Pulmonary artery endothelial cell (primary cell): Measurements from ENCODE around the gene AMBN. TPM values are rescaled to one million over a fixed set of nuclear protein-coding genes. Genes with fewer than 3 reads are reported as not detected.

Experiments used
- DNase-seq: peaks from one replicate; pipeline ENCODE4 v3.0.0-alpha.2; 2011; ENCODE audit warnings: low read depth, low spot score
- total RNA-seq: library from RNA; depleted of rRNA; stranded (reverse); fragments of >200 nt; gene quantifications from 2 replicates; pipeline ENCODE4 v1.2.3, GENCODE V29; 2014

AMBN gene
- not detected in 2 replicates for total RNA-seq

DNA sequence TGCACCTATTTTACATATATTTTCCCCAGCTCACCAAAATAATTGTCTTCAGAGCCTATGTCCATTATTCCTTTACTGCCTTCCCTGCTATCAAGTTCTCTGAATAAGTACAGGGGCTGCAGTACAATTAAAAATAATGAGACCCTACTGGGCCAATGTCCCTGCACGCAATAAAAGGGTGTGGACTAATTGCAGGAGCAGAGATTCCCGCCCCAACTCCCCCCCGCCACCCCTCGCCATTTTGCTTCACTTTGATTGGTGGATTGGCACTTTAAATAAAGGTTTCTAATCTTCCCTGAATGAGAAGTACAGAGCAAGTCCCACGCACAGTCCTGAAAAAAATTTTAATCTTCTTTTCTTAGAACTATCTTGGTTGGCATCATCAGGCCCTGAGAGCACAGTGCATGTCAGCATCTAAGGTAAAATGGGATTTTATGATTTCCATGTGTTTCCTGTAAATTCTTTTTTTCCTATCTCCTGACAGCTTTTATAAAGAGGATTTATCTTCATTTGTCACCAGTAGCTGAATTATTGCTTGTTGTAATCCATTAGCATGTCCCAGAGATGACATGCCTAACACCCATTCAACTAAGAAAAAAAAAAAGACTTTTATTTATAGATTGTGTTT is at the start of gene AMBN:
Gene AMBN (plus strand): TSS at position 302 of the 628 bp plus-strand sequence. CDS start 103 bp downstream, at position 405.
- DNase-seq, result no peak

DNA sequence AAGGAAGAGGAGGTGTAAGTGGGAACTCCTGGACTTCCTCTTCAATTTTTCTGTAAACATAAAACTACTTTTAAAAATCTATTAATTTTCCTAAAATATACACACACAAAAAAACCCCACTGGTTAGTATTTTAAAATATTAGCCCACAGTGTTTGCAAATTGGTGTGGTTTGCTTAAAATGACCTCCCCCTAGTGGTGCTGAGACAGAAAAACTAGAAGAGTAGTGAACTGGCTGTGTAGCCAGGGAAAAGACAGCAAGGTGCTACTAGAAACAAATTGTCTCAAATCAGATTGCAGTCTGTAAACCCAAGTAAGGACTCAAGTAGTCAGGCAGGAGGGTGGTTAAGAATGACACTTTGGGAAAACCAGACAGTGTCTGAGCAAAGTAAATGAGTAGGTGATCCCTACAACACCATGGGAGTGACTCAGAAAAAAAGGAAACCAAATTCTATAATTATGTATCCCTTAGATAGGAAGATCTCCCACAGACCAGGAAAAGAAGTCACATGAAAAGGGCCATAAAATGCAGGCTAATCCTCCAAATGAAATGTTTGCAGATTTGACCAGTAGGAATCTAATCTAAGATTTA is 47.7 kb upstream of the AMBN start:
- no peak for DNase-seq

DNA sequence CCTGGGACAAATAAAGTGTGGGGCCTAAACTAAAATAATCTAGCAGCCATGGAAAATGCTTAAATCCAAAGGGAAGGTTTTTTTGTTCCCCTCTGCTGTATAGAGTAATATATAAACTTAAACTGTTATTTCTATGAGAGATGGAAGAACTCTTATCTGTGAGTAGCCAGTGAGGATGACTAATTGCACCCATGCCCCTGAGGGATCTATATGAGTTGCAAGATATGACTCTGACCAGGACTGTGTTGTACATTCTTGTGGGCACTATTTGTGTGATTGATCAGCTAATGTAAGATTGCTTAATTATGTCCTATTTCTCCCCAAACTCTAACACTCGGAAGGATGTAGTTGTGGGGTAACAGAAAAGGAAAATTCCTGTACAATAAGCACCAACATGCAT is 35.2 kb upstream of the AMBN start:
- DNase-seq, result no peak

DNA sequence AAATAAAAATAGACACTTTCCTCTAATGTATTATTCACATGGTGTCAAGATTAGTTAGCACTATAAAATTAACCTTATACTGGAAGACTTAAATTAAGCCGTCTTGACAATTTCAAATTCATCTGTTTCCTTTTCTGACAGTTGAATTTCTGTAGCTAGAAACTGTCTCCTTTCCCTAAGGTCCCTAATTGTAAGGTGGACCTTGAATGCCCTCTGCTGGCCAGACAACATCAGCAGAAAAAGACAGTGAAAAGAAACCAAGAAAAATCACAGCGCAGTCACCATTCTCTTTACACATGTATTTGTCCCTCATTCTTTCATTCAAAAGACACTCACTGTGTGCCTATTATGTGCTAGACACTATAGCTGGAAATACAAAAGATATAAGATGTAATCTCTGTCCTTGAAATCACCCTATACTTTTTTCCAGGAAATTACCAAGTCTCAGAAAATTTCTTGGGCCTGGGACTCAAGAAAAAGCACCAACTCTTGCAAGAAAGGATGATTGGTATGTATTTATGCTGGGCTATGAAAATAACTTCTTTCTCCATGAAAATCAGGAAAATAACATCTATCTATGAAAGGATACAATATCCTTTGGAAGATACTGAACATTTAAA is 32.7 kb upstream of the AMBN start:
- DNase-seq, result peak; percentile 2

- DNase-seq, result no peak
Measured at GRCh38 chr4:70559924-70560323, 32.1 kb upstream of the AMBN start.

DNA sequence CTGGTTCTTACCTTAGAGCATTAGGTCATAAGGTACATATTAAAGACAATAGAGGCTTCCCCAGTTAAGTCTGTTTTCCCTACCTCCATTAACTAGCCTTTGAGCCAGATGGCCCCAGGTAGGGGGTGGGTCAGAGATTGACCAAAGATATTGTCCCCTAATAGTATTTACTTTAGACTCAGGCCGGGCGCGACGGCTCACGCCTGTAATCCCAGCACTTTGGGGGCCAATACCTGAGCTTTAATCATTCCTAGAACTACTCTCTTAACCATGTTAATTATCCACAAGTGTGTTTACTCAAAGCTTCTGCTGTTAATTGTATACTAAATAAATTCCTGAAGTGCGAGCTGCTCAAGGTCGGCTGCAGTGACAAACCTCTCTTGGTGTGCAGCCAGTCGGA is 28.0 kb upstream of the AMBN start:
- no peak for DNase-seq

DNA sequence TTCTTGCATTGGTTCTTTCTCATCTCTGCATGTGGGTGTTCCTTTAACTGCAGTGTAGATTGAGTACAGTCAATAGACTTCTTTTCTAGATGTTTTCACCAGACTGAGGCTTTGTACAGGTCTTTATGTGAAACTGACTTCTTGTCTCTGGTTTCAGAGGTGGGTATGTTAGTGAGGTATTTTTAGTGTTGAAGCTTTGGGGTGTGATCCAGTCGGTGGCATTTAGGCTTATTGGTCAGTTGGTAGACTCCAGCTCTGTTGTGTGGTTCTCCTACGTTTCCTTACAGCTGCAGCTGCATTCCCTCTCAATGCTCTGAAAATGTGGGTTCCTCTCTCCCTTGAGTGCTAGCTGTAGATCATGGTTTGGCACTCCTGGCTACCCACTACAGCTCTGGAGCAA is 21.3 kb upstream of the AMBN start:
- no peak for DNase-seq

GRCh38 chr4:70571772-70572171 is 20.3 kb upstream of the AMBN start:
- no peak for DNase-seq

GRCh38 chr4:70575964-70576363 is 16.1 kb upstream of the AMBN start:
- DNase-seq, result no peak

DNA sequence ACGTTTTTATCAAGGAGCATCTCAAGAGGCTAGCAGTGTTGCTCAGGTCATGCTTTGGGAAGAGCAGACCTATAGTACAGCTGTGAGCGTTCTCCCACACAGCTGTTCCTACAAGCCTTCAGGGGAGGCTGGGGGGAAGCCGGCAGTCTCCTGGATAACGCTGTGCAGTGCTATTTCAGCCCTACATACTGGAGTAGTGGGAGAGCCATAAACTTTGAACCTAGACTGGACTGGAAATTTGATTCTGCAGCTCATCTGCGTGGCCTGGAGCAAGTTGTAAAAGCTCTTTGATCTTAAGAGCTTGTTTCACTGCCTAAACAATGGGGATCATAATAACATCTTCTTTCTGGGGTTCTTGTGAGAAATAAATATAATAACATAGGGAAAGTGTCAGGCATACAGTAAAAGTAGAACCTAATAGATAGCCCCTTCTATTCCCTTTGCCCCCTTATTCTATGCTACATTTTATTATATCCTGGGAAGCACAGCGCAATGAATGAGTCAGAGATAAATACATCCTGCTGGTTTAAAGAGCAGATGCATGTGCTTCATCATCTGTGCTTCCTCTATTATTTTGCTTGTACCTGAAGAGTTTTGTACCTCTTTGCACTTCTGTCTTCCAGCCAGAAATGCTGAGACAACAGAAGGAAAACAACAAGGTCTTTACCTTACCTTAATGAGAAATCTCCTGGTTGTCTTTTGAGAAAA is 14.7 kb upstream of the AMBN start:
- DNase-seq, result no peak

DNA sequence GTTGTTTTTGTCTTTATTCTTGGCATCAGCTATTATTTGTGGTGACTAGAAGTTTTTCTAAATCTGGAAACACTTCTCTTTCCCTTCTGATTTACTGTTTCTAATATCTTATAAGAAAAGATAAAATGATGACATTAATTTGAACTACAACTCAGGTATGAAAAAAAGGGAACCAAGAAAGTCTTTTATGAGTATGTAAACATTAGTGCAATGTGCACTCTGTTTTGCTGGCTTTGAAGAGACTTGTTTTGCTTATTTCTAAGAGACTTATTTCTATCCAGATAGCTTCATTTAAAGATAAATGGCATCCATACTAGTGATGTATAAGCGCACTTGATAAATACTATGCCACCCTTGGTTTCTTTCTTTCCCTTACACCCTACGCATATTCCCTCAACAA is 10.1 kb upstream of the AMBN start:
- no peak for DNase-seq

GRCh38 chr4:70583952-70584834 is 7.9 kb upstream of the AMBN start:
- no peak for DNase-seq

DNA sequence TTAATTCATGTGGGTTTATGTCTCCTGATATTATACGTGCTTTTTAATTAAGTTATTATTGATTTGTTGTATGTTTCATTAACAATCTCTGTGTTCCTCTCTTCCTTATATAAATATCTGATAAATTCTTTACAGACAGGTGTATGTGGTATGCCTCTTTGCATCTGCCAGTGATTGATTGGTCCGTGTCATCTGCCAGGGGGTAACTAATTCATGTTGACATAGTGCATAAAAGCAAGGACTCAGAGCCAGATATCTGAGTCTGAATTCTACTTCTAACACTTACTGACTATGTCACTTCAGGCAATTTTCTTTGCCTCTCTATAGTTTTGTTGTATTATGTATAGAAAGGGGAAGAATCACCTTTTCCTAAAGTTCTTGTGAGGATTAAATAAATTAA is 5.2 kb upstream of the AMBN start:
- DNase-seq, result no peak

DNA sequence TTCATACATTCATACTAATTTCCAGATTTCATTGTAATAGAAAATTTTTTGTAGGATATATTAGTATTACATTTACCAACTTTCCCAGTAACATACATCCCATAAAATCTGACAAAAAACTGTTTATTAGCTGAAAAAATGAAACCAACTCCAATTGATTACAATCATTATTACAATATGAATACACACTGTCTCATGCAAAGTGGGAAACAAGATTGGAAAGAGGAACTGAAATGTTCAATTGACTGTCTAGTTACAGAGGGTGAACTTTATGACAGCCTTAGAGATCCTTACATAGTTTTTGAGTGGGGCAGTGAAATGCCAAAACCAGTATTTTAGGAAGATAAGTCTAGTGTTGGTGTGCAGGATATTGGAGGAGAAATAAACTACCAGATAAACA is 2.3 kb upstream of the AMBN start:
- no peak for DNase-seq

- DNase-seq, result no peak
Measured at GRCh38 chr4:70594196-70594595, 2.1 kb downstream of the AMBN start.

GRCh38 chr4:70600305-70600704 is 8.2 kb downstream of the AMBN start:
- no peak for DNase-seq

- DNase-seq, result no peak
Measured at GRCh38 chr4:70600977-70601376, 8.9 kb downstream of the AMBN start.

DNA sequence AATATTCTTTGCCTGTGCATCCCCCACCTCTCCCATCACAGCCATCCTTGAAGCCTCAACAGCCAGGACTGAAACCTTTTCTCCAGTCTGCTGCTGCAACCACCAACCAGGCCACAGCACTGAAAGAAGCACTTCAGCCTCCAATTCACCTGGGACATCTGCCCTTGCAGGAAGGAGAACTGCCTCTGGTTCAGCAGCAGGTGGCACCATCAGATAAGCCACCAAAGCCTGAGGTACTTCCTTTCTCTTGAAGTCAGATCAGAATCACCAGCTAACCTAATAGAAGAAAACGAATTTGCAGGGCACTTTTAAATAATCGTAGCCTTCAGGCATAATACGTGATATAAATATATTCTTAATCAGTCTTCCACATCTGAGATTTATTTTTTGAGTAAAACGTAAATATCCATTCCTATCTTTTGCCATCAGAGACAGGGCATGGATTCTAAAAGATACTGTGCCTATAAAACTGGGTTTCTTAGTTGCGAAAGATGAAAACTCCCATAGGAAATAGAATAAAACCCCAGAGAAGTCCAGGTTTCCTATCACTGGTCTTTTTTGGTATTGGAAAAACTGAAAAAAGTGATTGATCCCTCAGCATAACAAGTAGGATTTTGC is 9.5 kb downstream of the AMBN start:
- DNase-seq, result peak; percentile 13

- no peak for DNase-seq
Measured at GRCh38 chr4:70603856-70604255, 11.8 kb downstream of the AMBN start.

- no peak for DNase-seq
Measured at GRCh38 chr4:70606459-70606858, 14.4 kb downstream of the AMBN start.

DNA sequence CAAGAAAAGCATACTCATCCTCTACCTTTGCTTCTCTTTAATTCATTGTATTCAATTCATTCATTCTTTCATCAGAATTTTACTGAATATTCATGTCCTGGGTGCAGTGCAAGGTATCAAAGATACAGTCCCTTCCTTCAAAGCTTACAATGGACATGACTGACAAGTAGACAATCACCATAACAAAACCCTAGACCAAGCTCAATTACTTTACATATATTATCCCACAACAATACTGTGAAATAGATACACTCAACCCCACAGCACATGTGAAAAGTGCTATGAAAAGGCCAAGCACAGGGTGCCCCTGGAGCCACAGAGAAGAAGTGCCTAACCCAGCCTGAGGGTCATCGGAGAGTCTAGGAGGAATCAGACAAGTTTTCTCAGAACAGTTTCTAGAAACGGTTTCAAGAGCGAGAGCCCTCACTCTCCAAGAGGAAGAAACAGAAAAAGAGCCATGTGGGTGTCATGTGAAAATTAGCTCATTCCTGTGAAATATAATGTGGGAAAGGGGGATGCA is 15.3 kb downstream of the AMBN start:
- DNase-seq, result no peak
